Smooth muscle cell (in vitro differentiated cells): Measurements from ENCODE around the gene GNG3. TPM values are rescaled to one million over a fixed set of nuclear protein-coding genes. Genes with fewer than 3 reads are reported as not detected.
"Not testable (repeated sequence)": the region's sequence is repeated elsewhere in the genome, so short reads cannot be mapped to it uniquely, and the experiment has no call there.

Experiments used
- DNase-seq: peaks from one replicate; lab custom pipeline; 2025; ENCODE audit not compliant: unreplicated experiment; lab: John Stamatoyannopoulos, UW
- H2AFZ ChIP-seq: fragments of 200-600 bp; sonication (generic); 2 replicates; pipeline ENCODE4 v1.6.0; 2016; ENCODE audit warnings: antibody characterized with exemption, low read depth, mild to moderate bottlenecking
- H3F3A ChIP-seq: fragments of 200-600 bp; sonication (generic); 2 replicates; pipeline ENCODE4 v1.6.0; 2017; ENCODE audit warnings: antibody characterized with exemption, low read depth
- H3K27ac ChIP-seq: fragments of 200-600 bp; sonication (generic); 2 replicates; pipeline ENCODE4 v1.5.1; 2016; ENCODE audit warnings: low read depth, mild to moderate bottlenecking
- H3K27me3 ChIP-seq: fragments of 200-600 bp; sonication (generic); 2 replicates; pipeline ENCODE4 v1.6.1; 2016; ENCODE audit warnings: low read depth, mild to moderate bottlenecking
- H3K36me3 ChIP-seq: fragments of 200-600 bp; sonication (generic); 2 replicates; pipeline ENCODE4 v1.5.1; 2016; ENCODE audit warnings: low read depth
- H3K4me1 ChIP-seq: fragments of 200-600 bp; sonication (generic); 2 replicates; pipeline ENCODE4 v1.5.1; 2016; ENCODE audit warnings: low read depth
- H3K4me2 ChIP-seq: fragments of 200-600 bp; sonication (generic); 2 replicates; pipeline ENCODE4 v1.6.0; 2016; ENCODE audit warnings: mild to moderate bottlenecking
- H3K4me3 ChIP-seq: fragments of 200-600 bp; sonication (generic); 2 replicates; pipeline ENCODE4 v1.5.1; 2016; ENCODE audit warnings: mild to moderate bottlenecking
- H3K79me2 ChIP-seq: fragments of 200-600 bp; sonication (generic); 2 replicates; pipeline ENCODE4 v1.6.0; 2016; ENCODE audit warnings: low read depth, mild to moderate bottlenecking
- H3K9ac ChIP-seq: fragments of 200-600 bp; sonication (generic); 2 replicates; pipeline ENCODE4 v1.6.0; 2016; ENCODE audit warnings: low read depth
- H3K9me3 ChIP-seq: fragments of 200-600 bp; sonication (generic); replicated peaks from 2 replicates; pipeline ENCODE4 v1.5.1; 2016; ENCODE audit warnings: low read depth
- H4K20me1 ChIP-seq: fragments of 200-600 bp; sonication (generic); 2 replicates; pipeline ENCODE4 v1.6.0; 2016; ENCODE audit warnings: low read depth
- WGBS: methylation state at CpG from one replicate; pipeline ENCODE4 v1.1.7; 2016; ENCODE audit warnings: low lambda C conversion rate; 5-methylcytosine and 5-hydroxymethylcytosine counted together
- polyA plus RNA-seq: library from polyadenylated mRNA; unstranded; fragments of >200 nt; fragmentation: Nextera tagmentation; extraction: Ambion mirVana; gene quantifications from 2 replicates; pipeline ENCODE4 v1.2.1, GENCODE V29; 2016
- total RNA-seq: library from RNA; depleted of rRNA; stranded (reverse); fragments of >200 nt; gene quantifications from 2 replicates; pipeline ENCODE4 v1.2.3, GENCODE V29; 2014
- TF ChIP-seq, protein P1 (sequence below): fragments of 200-600 bp; sonication (generic); IDR thresholded peaks from 2 replicates; pipeline ENCODE4 v1.5.1; 2017; ENCODE audit warnings: borderline replicate concordance, mild to moderate bottlenecking, antibody characterized with exemption; ENCODE audit not compliant: insufficient read depth, poor library complexity, severe bottlenecking

Gene GNG3
- total and polyA plus RNA-seq, 2 experiments from 2014 or later = 0.18 TPM; not detected in 1

DNA sequence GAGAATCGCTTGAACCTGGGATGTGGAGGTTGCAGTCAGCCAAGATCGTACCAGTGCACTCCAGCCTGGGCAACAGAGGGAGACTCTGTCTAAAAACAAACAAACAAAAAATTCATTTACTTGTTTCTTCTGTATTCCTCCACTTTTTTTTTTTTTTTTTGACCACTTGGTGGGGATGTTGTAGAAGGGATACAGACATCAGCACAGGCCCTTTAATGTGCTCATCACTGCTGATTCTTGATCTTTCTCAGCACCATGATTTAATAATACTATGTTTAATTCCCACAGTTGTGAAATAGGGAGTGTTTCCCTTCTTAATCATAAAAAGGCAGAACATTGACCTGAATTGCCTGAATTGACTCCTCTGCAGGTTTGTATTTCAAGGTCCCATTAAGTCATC is 25.4 kb downstream of the GNG3 start:
- TF ChIP-seq, protein P1, sequence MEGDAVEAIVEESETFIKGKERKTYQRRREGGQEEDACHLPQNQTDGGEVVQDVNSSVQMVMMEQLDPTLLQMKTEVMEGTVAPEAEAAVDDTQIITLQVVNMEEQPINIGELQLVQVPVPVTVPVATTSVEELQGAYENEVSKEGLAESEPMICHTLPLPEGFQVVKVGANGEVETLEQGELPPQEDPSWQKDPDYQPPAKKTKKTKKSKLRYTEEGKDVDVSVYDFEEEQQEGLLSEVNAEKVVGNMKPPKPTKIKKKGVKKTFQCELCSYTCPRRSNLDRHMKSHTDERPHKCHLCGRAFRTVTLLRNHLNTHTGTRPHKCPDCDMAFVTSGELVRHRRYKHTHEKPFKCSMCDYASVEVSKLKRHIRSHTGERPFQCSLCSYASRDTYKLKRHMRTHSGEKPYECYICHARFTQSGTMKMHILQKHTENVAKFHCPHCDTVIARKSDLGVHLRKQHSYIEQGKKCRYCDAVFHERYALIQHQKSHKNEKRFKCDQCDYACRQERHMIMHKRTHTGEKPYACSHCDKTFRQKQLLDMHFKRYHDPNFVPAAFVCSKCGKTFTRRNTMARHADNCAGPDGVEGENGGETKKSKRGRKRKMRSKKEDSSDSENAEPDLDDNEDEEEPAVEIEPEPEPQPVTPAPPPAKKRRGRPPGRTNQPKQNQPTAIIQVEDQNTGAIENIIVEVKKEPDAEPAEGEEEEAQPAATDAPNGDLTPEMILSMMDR = no peak
- Histone ChIP-seq H3K9me3 (no peaks in the 10 kb centered on the region), H3K27me3 (no peaks in the 10 kb centered on the region), H3F3A (peaks cover 10% of the 10 kb centered on the region), H3K4me3 (no peak overlapping the region), H3K4me1 (peaks cover 11% of the 10 kb centered on the region), H3K79me2 (peaks cover 66% of the 10 kb centered on the region), H3K9ac (no peak overlapping the region), H3K4me2 (no peak overlapping the region), H4K20me1 (peaks cover 8% of the 10 kb centered on the region), H2AFZ (no peak overlapping the region), H3K27ac (no peak overlapping the region), H3K36me3 (peaks cover 4% of the 10 kb centered on the region)
- no peak for DNase-seq
- WGBS = 92% methylated on average over 2 of the region's 2 CpGs

DNA sequence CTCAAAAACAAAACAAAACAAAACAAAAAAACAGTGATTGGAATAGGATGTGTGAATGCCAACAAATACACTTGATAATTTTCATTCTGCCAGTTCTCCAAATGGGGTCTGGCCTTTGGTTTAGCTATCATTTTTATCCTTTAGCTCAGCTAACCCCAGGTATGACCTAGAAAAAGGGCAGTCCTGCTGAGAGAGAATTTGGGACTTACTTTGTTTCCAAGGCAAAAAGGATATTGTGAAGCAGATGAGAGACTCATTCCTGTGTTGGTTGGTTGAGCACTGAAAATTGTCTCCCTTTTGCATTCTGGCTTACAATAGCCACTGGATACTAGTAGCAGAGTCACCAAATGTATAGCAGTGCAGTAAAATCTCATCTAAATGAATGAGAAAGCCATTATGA is 29.7 kb downstream of the GNG3 start:
- no peaks in the 10 kb centered on the region for H3F3A ChIP-seq
- peaks cover 28% of the 10 kb centered on the region for H3K79me2 ChIP-seq
- H3K36me3 ChIP-seq = peaks cover 4% of the 10 kb centered on the region
- no peak overlapping the region for H3K4me2 ChIP-seq
- no peaks in the 10 kb centered on the region for H3K4me1 ChIP-seq
- no peak for DNase-seq
- H3K27ac ChIP-seq = no peak overlapping the region
- H3K27me3 ChIP-seq = no peaks in the 10 kb centered on the region
- H2AFZ ChIP-seq = no peak overlapping the region
- no peak overlapping the region for H3K9ac ChIP-seq
- H3K4me3 ChIP-seq = no peak overlapping the region
- H4K20me1 ChIP-seq = peaks cover 8% of the 10 kb centered on the region
- no peaks in the 10 kb centered on the region for H3K9me3 ChIP-seq
- TF ChIP-seq, protein P1 = no peak

DNA sequence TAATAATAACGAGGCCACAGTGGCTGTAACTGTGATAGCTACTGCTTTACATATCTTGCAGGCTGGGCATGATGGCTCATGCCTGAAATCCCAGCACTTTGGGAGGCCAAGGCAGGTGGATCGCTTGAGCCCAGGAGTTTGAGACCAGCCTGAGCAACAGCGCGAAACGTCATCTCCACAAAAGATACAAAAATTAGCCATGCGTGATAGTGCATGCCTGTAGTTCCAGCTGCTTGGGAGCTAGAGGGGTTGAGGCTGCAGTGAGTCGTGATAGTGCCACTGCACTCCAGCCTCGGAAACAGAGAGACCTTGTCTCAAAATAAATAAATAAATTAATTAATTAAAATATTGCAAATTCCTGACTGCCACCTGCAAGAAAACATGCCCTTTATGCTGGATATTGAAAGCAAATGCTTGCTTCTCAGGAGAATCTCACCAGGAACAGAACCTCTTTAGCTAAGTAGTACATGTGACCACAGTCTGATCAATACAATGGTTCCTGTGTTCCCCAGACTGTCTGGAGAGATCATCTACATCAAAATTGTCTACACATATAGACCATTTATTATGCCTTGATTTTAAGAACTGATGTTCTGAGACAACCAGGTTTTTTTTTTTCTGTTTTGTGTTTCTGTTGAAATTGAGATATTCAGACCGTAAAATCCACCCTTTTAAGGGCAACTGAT is 40.1 kb downstream of the GNG3 start:
- H3K4me3 ChIP-seq = no peak overlapping the region
- no peaks in the 10 kb centered on the region for H3K27me3 ChIP-seq
- no peaks in the 10 kb centered on the region for H3K9me3 ChIP-seq
- H2AFZ ChIP-seq = no peak overlapping the region
- peaks cover 11% of the 10 kb centered on the region for H3F3A ChIP-seq
- peaks cover 12% of the 10 kb centered on the region for H3K79me2 ChIP-seq
- WGBS = 89% methylated on average over 9 of the region's 9 CpGs
- H4K20me1 ChIP-seq = no peaks in the 10 kb centered on the region
- no peak overlapping the region for H3K4me2 ChIP-seq
- DNase-seq = no peak
- no peak overlapping the region for H3K9ac ChIP-seq
- TF ChIP-seq, protein P1 = no peak
- no peaks in the 10 kb centered on the region for H3K4me1 ChIP-seq
- no peaks in the 10 kb centered on the region for H3K36me3 ChIP-seq
- H3K27ac ChIP-seq = no peak overlapping the region

DNA sequence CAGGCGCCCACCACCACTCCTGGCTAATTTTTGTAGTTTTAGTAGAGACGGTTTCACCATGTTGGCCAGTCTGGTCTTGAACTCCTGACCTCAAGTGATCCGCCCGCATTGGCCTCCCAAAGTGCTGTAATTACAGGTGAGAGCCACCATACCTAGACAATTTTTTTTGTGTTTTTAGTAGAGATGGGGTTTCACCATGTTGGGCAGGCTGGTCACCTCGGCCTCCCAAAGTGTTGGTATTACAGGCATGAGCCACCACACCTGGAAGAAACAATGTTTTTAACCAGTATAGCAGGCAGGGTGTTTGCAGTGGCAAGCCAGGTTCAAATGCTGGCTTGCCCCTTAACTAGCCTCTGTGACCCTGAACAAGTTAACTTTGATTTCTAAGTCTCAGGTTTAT is 42.5 kb downstream of the GNG3 start:
- not testable (repeated sequence) for H3K27me3 ChIP-seq, H4K20me1 ChIP-seq, H3K4me2 ChIP-seq, H3K9ac ChIP-seq, H3K9me3 ChIP-seq, H3K36me3 ChIP-seq, H3K4me1 ChIP-seq, H2AFZ ChIP-seq, H3K4me3 ChIP-seq, H3K27ac ChIP-seq, DNase-seq
- WGBS = 99% methylated on average over 5 of the region's 5 CpGs
- Histone ChIP-seq H3F3A (peaks cover 11% of the 10 kb centered on the region), H3K79me2 (peaks cover 21% of the 10 kb centered on the region)
